LoVo (cell line): ENCODE data around the gene CEP250.

Experiments
- DNase-seq: peaks from one replicate; pipeline ENCODE4 v3.0.0-alpha.2; 2016; ENCODE audit warnings: low spot score

CEP250 gene

GRCh38 chr20:35562541-35563110, 107.2 kb downstream of the CEP250 start:
- no peak for DNase-seq

GRCh38 chr20:35563834-35564233, 108.4 kb downstream of the CEP250 start:
- no peak for DNase-seq

- DNase-seq = no peak
These were observed 109.5 kb downstream of the CEP250 start for GRCh38 chr20:35564905-35565304.

GRCh38 chr20:35568645-35569044, 113.2 kb downstream of the CEP250 start:
- DNase-seq = peak; percentile 15
